Sigmoid colon (tissue), 7 donors: ENCODE data around the gene FLRT1. TPM values are rescaled to one million over a fixed set of nuclear protein-coding genes. Genes with fewer than 3 reads are reported as not detected.

Experiments used
- DNase-seq: peaks from one replicate; pipeline ENCODE4 v3.0.0-alpha.2; 2019
- H3K27ac ChIP-seq, 4 donors: fragments of 200-600 bp; sonication (generic); one replicate each; pipeline ENCODE4 v1.5.1; 2016 to 2019; ENCODE audit warnings: mild to moderate bottlenecking in 1 of 4
- H3K27me3 ChIP-seq, 3 donors: fragments of 200-600 bp; sonication (generic); one replicate each; pipeline ENCODE4 v1.5.1; 2019; ENCODE audit warnings: mild to moderate bottlenecking in 1 of 3
- H3K36me3 ChIP-seq, 4 donors: fragments of 200-600 bp; sonication (generic); one replicate each; pipeline ENCODE4 v1.5.1; 2016 to 2019
- H3K4me1 ChIP-seq, 4 donors: fragments of 200-600 bp; sonication (generic); one replicate each; pipeline ENCODE4 v1.5.1; 2017 to 2019
- H3K4me3 ChIP-seq, 4 donors: fragments of 200-600 bp; sonication (generic); one replicate each; pipeline ENCODE4 v1.5.1; 2017 to 2019; ENCODE audit warnings: mild to moderate bottlenecking in 2 of 4, moderate library complexity in 1 of 4
- H3K9me3 ChIP-seq, 4 donors: fragments of 200-600 bp in 3 of 4; sonication (generic) in 3 of 4; one replicate each; pipeline versions ENCODE4 v1.5.1 to v1.6.1; 2013 to 2019
- EP300 ChIP-seq, 4 donors: sonication (generic); formaldehyde crosslinking; IDR thresholded peaks; one replicate each; pipeline ENCODE4 v1.6.1; 2017; ENCODE audit warnings: antibody characterized with exemption in 4 of 4
- POLR2A ChIP-seq, 2 donors: fragments of 450-650 bp; IDR thresholded peaks; one replicate each; pipeline ENCODE4 v1.6.1; 2016; ENCODE audit warnings: antibody characterized with exemption in 2 of 2, mild to moderate bottlenecking in 2 of 2, moderate library complexity in 2 of 2
- POLR2AphosphoS5 ChIP-seq, 4 donors: sonication (generic); formaldehyde crosslinking; IDR thresholded peaks; one replicate each; pipeline ENCODE4 v1.6.1; 2017; ENCODE audit warnings: antibody characterized with exemption in 4 of 4
- WGBS, 2 donors: extraction: QIAGEN DNeasy Blood & Tissue Kit; methylation state at CpG; one replicate each; pipeline ENCODE4 v1.1.7; 2013; 5-methylcytosine and 5-hydroxymethylcytosine counted together
- intact Hi-C: fragments of 100-400 bp; cut with DNase I; formaldehyde crosslinking; loops from one replicate; pipeline ENCODE4 v1.15.1; 2023
- polyA plus RNA-seq, 3 donors: library from polyadenylated mRNA; stranded (reverse); fragments of 200-250 nt; gene quantifications; one replicate each; pipeline ENCODE4 v1.2.3, GENCODE V29; 2013
- total RNA-seq, 4 donors: library from RNA; depleted of rRNA; stranded (reverse); fragments of >200 nt; gene quantifications; one replicate each; pipeline ENCODE4 v1.1.0, GENCODE V29; 2016
- TF ChIP-seq, protein P1 (sequence below), 4 experiments: fragments of 450-650 bp in 3 of 4; fragments of 200-600 bp in 1 of 4; IDR thresholded peaks; one replicate each; pipeline ENCODE4 v1.5.1; 2016 to 2019; ENCODE audit warnings: antibody characterized with exemption in 4 of 4, mild to moderate bottlenecking in 3 of 4, moderate library complexity in 2 of 4
- donor health status: healthy with polysubstance abuse.
- donor health status: Bipolar disorder and iron deficiency.
- donor health status: healthy.

The FLRT1 gene
- total and polyA plus RNA-seq, 7 donors, result 0.66 to 6.9 (median 2.9) TPM; not detected in 2

DNA sequence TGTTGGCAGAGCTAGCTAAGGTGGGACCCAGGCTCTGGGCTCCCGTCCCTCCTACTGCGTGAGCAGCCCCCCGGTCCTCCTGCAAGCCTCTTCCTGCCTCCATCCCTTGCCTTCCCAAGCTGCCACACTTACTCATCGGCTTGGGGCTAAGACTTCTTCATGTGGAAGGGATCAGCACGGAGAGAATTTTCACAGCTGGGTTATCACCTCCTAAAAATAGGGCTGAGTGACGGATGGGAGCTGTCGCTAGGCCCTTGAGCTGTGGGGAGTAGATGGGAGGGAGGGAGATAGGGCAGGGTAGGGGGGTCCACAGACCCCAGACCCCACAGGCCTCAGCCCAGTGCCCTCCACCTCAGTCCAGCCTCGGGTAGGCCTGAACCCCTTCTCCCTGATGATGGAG is 41.0 kb downstream of the FLRT1 start:
- TF ChIP-seq POLR2AphosphoS5 (IDR thresholded peaks at IDR 0.05) (no peak), EP300 (IDR thresholded peaks at IDR 0.05) (no peak), POLR2A (IDR thresholded peaks at IDR 0.05) (no peak)
- TF ChIP-seq, protein P1, sequence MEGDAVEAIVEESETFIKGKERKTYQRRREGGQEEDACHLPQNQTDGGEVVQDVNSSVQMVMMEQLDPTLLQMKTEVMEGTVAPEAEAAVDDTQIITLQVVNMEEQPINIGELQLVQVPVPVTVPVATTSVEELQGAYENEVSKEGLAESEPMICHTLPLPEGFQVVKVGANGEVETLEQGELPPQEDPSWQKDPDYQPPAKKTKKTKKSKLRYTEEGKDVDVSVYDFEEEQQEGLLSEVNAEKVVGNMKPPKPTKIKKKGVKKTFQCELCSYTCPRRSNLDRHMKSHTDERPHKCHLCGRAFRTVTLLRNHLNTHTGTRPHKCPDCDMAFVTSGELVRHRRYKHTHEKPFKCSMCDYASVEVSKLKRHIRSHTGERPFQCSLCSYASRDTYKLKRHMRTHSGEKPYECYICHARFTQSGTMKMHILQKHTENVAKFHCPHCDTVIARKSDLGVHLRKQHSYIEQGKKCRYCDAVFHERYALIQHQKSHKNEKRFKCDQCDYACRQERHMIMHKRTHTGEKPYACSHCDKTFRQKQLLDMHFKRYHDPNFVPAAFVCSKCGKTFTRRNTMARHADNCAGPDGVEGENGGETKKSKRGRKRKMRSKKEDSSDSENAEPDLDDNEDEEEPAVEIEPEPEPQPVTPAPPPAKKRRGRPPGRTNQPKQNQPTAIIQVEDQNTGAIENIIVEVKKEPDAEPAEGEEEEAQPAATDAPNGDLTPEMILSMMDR (IDR thresholded peaks at IDR 0.05), result no peak
- DNase-seq, result no peak
- Histone ChIP-seq H3K27me3 (no peaks in the 10 kb centered on the region), H3K27ac (no peak overlapping the region), H3K9me3 (no peaks in the 10 kb centered on the region), H3K4me1 (peaks cover 0 to 18% (median 7%) of the 10 kb centered on the region in 4 donors), H3K4me3 (no peak overlapping the region), H3K36me3 (no peaks in the 10 kb centered on the region)
- intact Hi-C loops, result no loop called here
- WGBS, 2 donors, result 85 to 90% methylated on average over 8 of the region's 8 CpGs

DNA sequence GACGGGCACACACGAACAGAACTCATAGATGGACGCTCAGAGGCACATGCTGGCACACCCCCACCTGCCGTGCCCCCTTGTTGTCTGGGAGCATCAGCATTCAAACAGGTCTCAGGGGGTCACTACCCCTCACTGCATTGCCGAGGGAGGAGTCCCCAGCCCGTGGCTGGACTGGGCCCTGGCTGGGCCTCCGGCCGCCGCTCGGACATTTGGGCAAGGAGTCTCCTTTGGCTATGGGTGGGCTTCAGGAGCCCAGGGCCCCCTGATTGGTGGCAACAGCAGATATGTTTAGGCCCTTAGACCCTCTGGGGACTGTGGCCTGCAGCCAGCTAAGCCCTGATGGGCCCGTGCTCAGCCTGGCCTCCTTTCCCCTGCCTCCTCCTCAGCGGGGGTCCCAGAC is 41.9 kb downstream of the FLRT1 start:
- intact Hi-C loops, result no loop called here
- no peak overlapping the region for H3K27ac ChIP-seq
- 92 to 94% methylated on average over 12 of the region's 12 CpGs for WGBS, 2 donors

DNA sequence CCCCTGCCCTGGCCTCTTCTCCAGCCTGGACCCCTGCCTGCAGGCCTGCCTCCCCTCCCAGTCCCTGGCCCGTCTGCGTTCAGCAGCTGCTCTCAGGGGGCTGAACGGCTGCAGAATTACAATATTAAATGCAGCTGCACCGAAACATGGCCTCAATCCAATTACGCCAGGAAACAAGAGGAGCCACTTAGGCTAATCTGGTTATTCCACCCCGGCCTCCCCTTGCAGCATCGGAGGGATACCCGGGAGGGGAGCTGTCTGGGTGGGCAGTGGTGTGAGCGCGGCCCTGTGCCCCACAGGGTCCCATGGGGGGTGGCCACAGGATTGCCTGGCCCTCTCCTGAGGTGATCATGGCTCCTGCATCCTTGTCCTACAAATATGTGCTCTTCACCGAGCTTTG is 42.6 kb downstream of the FLRT1 start:
- Histone ChIP-seq H3K36me3 (no peaks in the 10 kb centered on the region), H3K9me3 (no peaks in the 10 kb centered on the region), H3K4me1 (peaks cover 0 to 7% (median 0%) of the 10 kb centered on the region in 4 donors), H3K27ac (no peak overlapping the region), H3K27me3 (no peaks in the 10 kb centered on the region), H3K4me3 (no peak overlapping the region)
- intact Hi-C loops, result no loop called here
- WGBS, 2 donors, result 84 to 89% methylated on average over 11 of the region's 11 CpGs
- no peak for TF ChIP-seq POLR2AphosphoS5 (IDR thresholded peaks at IDR 0.05)
- no peak for TF ChIP-seq EP300 (IDR thresholded peaks at IDR 0.05)
- TF ChIP-seq, protein P1 (IDR thresholded peaks at IDR 0.05), result no peak
- no peak for TF ChIP-seq POLR2A (IDR thresholded peaks at IDR 0.05)
- DNase-seq, result no peak

More for the DNA sequence above, 41.9 kb downstream of the FLRT1 start:
- H3K4me3 ChIP-seq, result no peak overlapping the region
- H3K4me1 ChIP-seq, result peaks cover 0 to 9% (median under 1%) of the 10 kb centered on the region in 4 donors
- no peaks in the 10 kb centered on the region for H3K36me3 ChIP-seq
- H3K9me3 ChIP-seq, result no peaks in the 10 kb centered on the region
- TF ChIP-seq, protein P1 (IDR thresholded peaks at IDR 0.05), result no peak
- TF ChIP-seq POLR2A (IDR thresholded peaks at IDR 0.05), result no peak
- no peak for TF ChIP-seq POLR2AphosphoS5 (IDR thresholded peaks at IDR 0.05)
- no peak for TF ChIP-seq EP300 (IDR thresholded peaks at IDR 0.05)
- H3K27me3 ChIP-seq, result no peaks in the 10 kb centered on the region
- no peak for DNase-seq

DNA sequence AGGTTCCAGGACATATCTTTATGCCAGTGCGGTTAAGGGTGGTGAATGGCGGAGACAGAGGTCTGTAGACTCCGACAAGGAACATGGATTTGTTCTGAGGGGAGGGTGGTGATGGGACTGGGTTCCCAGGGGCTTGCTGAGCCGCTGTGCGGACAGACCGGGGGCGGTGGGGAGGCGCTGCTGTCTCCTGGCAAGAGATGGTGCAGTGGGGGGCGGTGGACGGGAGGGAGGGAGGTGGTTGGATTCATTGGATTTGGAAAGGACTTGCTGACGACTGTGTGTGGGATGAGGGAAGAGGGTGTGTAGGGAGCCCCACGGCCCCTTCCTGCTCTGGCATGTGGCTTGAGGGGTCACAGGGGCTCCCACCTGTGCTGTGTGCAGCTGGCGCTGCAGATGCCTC is 43.2 kb downstream of the FLRT1 start:
- intact Hi-C loops, result no loop called here
- H3K9me3 ChIP-seq, result no peaks in the 10 kb centered on the region
- WGBS, 2 donors, result 86 to 88% methylated on average over 13 of the region's 13 CpGs
- H3K4me1 ChIP-seq, result peaks cover 0 to 4% (median 0%) of the 10 kb centered on the region in 4 donors
- no peak for DNase-seq
- TF ChIP-seq POLR2AphosphoS5 (IDR thresholded peaks at IDR 0.05) (no peak), POLR2A (IDR thresholded peaks at IDR 0.05) (no peak), EP300 (IDR thresholded peaks at IDR 0.05) (no peak)
- TF ChIP-seq, protein P1 (IDR thresholded peaks at IDR 0.05), result no peak
- H3K27ac ChIP-seq, result no peak overlapping the region
- no peaks in the 10 kb centered on the region for H3K27me3 ChIP-seq
- no peak overlapping the region for H3K4me3 ChIP-seq
- no peaks in the 10 kb centered on the region for H3K36me3 ChIP-seq

DNA sequence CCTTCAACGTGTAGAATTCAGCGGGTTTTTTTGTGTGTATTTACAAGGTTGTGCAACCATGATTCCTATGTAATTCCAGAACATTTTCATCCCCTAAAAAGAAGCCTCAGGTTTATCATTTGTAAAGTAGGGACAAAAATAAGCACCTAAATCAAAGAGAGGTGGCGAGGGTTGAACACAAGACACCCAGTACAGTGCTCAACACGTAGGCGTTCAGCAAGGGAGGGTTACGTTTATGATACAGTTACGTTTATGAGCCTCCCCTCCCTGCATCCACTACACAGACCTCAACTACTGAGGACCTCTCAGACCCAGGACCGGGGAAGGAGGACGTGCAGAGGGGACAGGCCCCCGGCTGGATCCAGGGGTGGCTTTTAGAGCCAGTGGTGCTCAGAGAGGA is 44.7 kb downstream of the FLRT1 start:
- peaks cover 0 to under 1% (median 0%) of the 10 kb centered on the region in 4 donors for H3K4me1 ChIP-seq
- no peak for DNase-seq
- no peak for TF ChIP-seq POLR2AphosphoS5 (IDR thresholded peaks at IDR 0.05)
- TF ChIP-seq POLR2A (IDR thresholded peaks at IDR 0.05), result no peak
- no peak for TF ChIP-seq EP300 (IDR thresholded peaks at IDR 0.05)
- TF ChIP-seq, protein P1 (IDR thresholded peaks at IDR 0.05), result no peak
- intact Hi-C loops, result no loop called here
- H3K27ac ChIP-seq, result no peak overlapping the region
- H3K36me3 ChIP-seq, result no peaks in the 10 kb centered on the region
- no peaks in the 10 kb centered on the region for H3K9me3 ChIP-seq
- no peak overlapping the region for H3K4me3 ChIP-seq
- WGBS, 2 donors, result 80 to 89% methylated on average over 10 of the region's 10 CpGs
- no peaks in the 10 kb centered on the region for H3K27me3 ChIP-seq
